Neural progenitor cell (in vitro differentiated cells): ENCODE measurements around the gene IFFO2.

Experiments
- EZH2phosphoT487 ChIP-seq: fragments of 200-600 bp; sonication (generic); IDR thresholded peaks from 2 replicates; pipeline ENCODE4 v1.6.1; 2017; ENCODE audit warnings: antibody characterized with exemption
- TF ChIP-seq, protein P1 (sequence below): fragments of 200-600 bp; sonication (generic); IDR thresholded peaks from 2 replicates; pipeline ENCODE4 v1.5.1; 2017; ENCODE audit warnings: antibody characterized with exemption, mild to moderate bottlenecking

DNA sequence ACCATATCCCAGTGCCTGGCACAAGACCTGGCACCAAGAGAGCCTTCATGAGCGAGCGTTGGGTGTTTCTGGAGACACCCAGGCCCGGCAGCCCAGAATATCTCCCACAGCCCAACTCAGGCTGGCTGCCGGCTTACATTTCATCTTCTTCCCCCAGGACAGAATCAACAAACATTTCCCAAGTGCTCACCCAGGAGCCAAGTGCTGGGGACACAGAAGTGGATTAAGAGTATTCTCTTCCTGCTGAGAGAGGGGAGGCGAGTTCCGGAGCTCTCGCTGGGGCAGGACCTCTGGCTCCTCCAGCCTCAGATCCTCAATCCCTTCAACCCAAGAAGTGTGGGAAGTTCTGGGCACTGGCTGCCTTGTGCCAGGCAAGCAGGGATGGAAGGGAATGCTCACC, 23.6 kb downstream of the IFFO2 start:
- TF ChIP-seq EZH2phosphoT487: no peak
- TF ChIP-seq, protein P1, sequence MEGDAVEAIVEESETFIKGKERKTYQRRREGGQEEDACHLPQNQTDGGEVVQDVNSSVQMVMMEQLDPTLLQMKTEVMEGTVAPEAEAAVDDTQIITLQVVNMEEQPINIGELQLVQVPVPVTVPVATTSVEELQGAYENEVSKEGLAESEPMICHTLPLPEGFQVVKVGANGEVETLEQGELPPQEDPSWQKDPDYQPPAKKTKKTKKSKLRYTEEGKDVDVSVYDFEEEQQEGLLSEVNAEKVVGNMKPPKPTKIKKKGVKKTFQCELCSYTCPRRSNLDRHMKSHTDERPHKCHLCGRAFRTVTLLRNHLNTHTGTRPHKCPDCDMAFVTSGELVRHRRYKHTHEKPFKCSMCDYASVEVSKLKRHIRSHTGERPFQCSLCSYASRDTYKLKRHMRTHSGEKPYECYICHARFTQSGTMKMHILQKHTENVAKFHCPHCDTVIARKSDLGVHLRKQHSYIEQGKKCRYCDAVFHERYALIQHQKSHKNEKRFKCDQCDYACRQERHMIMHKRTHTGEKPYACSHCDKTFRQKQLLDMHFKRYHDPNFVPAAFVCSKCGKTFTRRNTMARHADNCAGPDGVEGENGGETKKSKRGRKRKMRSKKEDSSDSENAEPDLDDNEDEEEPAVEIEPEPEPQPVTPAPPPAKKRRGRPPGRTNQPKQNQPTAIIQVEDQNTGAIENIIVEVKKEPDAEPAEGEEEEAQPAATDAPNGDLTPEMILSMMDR: no peak
